ENCODE measurements around the gene CDH11.

The CDH11 gene

DNA sequence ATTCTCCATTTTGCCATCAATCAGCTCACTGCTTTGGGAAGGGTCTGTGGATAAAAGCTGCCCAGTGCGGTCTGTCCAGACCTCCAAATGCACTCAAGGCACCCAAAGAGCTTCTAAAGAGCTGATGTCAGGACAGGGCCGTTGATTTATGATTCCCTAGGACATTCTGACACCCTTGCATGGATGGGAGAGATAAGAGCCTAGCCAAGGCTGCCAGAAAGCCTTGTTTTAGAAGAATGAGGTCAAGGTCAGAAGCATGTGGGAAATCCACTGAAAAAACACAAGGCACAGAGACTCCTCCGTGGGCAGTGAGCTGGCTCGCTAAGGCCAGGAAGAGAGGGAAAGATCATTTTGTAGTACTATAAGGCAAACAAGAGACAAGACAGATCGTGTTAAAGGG, 214.0 kb downstream of the CDH11 start:
- DNase-seq (ENCODE audit: low read depth), result no peak

DNA sequence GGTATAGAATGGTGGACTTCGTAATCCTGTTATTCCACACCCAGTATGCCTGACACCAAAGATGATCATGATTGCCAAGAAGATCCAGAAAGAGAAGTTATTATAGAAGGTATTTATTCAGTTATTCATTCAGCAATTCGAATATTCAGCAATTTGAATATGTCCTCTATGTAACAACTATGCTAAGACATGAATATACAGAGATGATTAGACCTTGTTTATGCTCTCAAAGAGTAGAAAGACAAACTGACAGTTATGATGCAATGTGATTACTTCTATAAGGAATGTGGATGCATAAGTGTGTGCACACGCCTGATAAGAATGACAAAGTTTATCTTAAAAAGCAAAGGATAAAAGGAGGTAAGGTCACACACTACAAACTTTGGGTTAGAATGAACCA, 218.1 kb downstream of the CDH11 start:
- DNase-seq (ENCODE audit: low read depth), result no peak

DNA sequence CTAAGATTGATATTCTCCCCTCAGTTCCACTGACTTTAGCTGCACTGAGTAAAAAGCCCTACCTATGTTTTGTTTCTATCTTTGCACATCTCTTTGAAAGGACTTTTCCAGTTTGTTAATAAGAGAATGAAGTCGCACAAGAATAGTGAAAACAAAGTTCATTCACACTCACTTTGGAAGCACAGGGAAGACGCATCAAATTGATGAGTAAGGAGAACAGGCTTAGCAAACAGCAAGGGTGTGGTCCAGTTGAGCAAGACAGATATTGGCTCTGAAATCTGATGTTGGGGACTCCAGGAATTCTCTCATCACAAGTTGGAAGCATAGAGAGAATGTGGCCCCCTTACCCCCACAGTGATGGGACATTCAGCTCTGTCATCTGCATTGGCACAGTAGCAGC, 221.3 kb downstream of the CDH11 start:
- no peak for DNase-seq (ENCODE audit: low read depth)

DNA sequence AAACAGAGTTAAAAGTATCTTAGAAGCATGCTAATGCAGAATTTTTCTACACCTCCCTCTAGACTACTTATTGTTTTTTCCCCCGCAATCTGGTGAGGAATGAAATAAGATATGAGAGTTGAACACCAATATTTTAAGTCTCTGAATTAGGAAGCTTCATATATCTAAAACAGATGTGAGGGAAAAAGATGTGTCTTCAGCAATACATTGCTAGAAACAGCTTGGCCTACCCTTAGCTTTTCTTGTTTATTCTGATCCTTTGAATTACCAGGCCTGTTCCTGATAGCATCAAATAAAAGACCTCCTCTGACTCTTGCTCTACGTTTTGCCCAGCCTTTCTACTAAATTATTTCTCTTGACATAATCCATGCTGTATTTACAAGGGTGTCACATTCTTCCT, 221.8 kb downstream of the CDH11 start:
- DNase-seq (ENCODE audit: low read depth), result no peak

DNA sequence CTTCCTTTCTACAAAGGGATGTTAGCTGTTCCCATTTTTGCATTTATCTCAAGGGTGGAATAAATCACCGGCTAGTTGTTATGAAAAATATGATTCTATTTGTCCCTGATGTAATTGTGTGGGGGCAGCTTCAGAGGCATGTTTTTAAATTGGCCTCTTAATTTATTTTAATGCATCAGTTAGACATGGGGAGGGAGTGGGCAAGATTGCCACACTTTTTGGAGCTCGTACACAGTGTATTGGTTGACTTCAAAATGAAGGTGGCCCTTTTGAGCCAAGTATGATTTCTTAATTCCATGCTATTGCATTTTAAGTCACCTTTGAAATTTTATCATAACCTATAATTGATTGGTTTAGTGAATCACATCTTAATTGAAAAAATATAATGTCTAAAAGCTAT, 223.7 kb downstream of the CDH11 start:
- DNase-seq (ENCODE audit: low read depth), result no peak

Data from GM04504 (cell line).